Stimulated activated CD8-positive, alpha-beta memory T cell treated with anti-CD3 and anti-CD28 coated beads, Interleukin-7, amount 100 ng/mL, for 24 hours (primary cell): ENCODE measurements around the gene USP1.

Experiments used
- DNase-seq: peaks from one replicate; pipeline ENCODE4 v3.0.0-alpha.2; 2020; ENCODE audit warnings: low read depth

Gene USP1

DNA sequence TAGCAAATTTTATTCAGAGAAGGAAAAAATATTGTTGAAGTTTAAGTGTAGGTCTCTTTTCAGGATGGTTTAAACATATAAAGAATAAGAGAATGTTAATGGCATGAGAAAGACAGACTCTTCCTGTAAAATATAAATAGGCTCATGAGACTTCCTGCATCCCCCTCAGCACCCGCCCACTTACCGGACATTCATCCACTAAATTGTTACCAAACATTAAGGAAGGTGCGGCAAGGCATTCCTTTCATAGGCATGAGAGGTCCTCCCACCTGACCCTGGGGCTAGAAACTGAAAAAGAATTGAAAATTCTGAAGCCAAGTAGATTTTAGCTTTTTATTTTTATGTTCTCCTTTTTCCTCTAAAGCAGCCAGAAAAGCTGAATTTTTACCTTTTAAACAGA is 10.6 kb upstream of the USP1 start:
- DNase-seq, result no peak

DNA sequence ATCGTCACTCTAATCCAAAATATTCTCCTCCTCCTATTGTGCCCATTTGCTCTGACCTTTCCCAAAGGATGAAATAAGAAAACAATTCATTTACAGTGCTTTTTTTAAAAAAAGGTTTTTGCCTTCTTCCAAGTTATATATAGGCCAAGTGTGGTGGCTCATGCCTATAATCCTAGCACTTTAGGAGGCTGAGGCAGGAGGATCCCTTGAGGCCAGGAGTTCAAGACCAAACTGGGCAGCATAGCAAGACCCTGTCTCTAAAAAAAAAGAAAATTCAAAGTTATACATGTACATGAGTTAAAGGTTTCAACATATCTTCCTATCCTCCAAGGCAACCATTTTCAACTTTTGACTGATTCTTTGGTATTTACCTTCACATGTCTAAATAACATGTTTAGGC is 10.1 kb upstream of the USP1 start:
- no peak for DNase-seq

DNA sequence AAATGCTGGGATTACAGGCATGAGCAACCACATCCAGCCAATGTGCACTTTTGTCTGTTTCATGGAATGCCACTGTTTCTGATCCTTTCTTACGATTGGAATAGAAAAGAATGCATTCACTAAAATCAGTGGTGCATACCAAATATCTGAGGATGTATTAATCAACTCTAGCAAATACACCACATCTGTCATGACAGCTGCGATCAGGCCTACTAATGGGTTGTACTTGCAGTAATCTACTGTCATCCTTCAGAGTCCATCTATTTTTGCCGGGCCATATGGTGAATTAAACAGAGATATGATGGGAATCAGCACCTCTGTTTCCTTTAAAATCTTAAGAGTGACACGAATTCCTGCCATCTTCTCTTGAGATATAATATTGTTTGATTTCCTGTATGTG is 8.5 kb upstream of the USP1 start:
- no peak for DNase-seq

DNA sequence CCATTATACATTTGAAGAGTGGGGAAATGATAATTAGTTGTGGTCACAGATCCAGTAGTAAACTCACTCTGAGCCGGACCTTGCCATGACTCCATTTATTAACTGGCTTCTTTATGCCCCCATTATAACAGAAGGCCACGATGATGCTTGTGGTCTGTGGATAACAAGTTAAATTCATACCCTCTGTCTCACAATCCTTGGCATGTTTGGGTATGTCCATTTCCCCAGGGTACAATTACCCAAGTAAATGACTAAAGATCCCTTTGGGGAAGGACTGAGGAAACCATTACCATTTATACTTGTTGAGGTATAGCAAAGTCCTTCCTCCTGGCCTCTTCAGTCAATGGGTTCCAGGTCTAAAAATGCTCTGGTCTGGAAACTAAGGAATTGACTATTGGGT is 7.3 kb upstream of the USP1 start:
- no peak for DNase-seq

DNA sequence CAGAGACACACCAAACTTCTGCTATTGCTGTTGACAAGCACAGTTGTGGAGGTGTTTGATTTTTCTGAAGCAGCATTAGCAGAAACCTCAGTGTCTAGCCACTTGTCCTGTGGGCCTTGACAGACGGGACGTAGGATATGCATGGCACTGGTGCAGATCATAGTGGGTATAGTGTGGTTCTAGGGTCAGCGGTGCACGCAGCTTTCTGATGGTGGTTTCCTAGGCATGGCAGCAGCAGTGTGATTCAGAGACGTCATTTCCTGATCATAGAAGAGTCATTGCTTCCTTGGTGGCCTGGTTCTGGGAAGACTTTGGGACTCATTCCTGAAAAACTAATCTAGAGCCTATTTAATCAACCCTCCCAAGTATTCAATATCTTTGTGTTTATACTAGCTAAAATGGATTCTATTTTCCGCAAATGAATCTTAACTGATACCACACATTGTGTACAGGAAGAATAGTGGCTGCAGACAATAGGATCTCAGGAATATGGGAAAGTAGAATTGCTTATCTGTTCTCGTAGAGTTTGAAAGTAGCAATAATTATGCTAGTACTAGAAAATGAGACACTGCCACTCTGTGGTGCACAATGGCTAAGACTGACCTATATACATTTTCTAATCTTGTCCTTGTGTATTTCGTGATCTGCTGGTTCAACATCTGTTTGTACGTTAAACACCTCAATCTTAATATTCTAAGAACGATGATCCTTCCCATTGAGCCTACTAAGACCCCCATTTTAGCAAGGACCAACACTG is 2.8 kb upstream of the USP1 start:
- DNase-seq, result no peak

DNA sequence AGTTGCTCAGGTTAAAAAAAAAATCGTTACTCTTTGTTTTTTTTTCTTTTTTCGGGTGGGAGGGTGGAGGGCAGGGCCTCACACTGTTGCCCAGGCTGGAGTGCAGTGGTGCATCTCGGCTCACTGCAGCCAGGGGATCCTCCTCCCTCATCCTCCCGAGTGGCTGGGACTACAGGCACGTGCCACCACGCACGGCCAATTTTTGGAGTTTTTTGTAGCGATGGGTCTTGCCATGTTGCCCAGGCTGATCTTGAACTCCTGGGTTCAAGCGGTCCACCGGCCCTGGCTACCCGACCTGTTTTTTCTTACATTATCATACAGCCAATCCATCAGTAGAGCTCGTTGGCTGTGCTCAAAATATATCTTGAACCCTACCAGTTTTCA is 2.2 kb upstream of the USP1 start:
- no peak for DNase-seq

DNA sequence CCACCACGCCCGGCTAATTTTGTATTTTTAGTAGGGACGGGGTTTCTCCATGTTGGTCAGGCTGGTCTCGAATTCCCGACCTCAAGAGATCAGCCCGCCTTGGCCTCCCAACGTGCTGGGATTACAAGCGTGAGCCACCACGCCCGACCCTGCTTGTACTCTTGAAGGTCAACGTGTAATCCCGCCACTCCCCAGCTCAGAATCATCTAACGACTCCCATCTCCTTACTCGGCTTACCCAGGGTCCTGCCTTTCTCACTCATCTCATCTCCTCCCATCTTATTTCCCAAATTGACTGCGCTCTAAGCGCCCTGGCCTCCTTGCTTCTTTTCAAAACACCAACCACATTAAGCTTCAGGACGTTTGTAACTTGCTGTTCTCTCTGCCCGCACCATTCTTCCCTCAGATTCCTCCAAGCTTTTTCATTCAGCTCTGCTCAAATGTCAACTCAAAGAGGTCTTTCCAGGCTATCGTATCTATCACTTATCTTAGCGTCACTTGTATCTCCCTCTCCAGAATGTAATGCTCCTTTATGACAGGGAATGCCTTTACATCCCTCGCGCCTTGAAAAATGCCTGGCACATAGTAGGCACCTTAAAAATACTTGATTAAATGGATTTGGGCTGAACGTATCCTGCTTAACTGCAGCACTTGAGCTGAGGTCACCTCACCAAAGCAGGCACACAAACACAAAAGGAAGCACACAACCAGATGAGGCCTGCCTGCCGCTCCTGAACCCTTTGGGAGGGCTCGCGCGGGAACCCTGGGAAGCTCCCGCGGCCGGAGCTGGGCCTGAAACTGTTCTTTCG is 1.4 kb upstream of the USP1 start:
- no peak for DNase-seq

DNA sequence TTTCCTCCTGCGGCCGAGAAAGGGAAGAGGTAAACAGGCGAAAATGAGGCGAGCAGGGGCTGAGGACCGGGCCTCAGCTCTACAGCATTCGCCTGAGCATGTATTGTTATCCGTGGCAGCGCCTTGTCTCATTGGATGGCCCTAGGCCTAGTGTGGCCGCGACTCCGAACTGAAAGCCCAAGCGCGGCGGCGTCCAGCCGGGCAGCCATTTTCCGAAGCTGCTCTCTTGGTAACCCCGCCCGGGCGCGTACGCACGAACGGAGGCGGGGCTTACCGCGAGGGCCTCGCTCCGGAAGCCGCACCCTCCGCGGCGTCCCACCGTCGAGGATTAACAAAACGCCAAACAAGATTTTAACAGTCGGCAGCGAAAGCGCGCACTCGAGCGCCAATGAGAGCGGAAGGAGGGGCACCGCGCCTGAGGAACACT is 797 bp upstream of the USP1 start:
- peak; percentile 86 for DNase-seq

DNA sequence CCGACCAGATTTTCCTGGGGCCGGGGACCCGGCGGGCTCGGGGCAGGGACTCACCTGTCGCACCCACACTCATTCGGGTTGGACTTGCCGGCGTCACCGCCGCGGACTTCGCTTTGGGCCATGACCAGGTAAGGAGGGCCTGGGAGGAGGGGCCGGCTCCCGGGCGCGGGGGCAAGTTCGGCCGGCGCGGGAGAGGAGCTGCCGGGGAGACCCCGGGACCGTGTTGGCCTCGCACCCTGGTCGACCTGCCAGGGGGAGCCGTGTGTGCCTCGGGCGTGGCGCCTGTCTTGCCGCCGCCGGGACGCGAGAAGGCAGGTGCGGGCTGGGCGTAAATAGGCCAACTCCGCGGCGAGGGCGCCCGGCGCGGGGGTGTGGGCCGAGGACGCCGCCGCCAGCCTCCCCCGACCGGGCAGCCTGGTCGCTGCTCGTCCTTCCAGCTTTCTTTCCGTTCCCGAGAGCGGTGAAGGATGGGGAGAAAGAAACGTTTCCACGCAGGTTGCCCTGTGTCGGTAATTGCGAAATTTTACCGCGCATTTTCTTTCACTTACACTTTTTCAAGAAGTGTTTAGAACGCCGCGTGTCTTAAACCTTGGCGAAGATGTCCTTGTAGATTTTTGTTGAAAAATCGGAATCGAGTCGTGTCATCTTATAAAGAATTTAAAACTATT is 558 bp downstream of the USP1 start:
- peak; percentile 8 for DNase-seq

DNA sequence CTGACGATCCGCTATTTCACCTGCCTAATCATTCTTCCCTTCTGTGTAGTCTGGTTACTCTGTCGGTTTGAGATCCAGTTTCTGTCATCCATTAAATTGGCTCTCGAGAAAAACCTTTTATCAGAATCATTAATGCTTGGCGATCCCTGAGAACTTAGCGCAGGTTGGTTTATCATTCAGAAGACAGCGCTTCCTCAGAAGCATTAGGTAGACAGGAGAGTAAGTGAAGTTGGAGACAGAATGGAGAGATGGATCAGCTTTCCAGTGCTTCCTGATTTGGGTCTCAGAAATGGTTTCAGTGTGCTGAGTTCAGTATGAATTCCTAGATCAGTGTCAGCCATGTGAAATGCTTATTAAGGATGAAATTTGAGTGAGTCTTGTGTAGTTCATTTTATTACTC is 1.3 kb downstream of the USP1 start:
- no peak for DNase-seq

DNA sequence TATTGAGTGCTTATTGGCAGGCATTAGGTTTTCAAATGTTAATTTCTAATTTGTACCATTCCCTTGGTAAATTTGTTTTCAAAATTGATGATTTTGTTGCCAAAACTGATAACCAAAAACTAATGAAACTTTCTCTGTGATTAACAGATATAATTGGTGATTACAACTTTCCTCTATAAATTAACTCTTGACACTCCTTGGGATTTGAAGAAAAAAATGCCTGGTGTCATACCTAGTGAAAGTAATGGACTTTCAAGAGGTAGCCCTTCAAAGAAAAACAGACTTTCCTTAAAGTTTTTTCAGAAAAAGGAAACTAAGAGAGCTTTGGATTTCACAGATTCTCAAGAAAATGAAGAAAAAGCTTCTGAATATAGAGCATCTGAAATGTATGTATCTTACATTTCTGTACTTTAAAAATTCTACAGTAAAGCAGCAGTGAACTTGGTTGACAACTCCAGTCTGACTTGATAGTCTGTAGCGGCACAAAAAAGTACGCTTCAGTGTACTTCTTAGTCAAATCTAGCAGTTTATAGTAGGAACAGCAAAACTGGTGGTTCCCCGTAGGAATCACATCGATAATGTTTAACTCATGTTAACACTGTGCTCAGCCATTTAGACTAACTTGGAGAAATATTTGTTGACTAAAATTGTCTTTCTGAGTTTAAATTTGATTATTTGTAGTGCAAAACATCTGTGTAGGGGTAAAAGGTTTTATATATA is 3.0 kb downstream of the USP1 start:
- no peak for DNase-seq

DNA sequence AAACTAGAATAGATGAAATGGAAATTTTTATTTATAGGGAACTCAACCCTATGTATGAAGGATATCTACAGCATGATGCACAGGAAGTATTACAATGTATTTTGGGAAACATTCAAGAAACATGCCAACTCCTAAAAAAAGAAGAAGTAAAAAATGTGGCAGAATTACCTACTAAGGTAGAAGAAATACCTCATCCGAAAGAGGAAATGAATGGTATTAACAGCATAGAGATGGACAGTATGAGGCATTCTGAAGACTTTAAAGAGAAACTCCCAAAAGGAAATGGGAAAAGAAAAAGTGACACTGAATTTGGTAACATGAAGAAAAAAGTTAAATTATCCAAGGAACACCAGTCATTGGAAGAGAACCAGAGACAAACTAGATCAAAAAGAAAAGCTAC is 7.9 kb downstream of the USP1 start:
- DNase-seq, result no peak

DNA sequence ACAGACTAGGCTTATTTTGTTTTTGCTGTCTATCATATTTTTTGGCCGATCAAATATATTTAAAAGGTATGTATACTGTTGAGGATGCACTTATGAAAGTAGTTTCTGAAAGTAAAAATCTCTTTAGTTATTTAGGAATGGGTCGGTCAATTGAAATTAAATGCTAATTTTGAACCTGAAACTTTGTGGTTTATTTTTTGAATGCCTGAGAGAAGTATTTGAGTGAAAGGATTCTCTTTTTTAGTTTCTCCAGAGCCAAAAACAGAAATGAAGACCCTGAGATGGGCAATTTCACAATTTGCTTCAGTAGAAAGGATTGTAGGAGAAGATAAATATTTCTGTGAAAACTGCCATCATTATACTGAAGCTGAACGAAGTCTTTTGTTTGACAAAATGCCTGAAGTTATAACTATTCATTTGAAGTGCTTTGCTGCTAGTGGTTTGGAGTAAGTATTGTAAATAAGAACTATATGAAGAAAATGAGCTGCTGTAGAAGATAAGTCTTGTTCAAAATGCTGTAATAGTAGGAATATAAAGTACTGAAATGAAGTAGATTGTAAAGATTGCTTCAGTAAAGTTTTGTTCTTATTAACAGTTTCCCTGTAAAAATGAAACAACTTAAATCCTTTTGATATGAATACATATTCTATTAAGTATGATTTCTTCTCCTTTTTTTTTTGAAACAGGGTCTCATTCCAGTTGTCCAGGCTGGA is 11.5 kb downstream of the USP1 start:
- DNase-seq, result no peak

DNA sequence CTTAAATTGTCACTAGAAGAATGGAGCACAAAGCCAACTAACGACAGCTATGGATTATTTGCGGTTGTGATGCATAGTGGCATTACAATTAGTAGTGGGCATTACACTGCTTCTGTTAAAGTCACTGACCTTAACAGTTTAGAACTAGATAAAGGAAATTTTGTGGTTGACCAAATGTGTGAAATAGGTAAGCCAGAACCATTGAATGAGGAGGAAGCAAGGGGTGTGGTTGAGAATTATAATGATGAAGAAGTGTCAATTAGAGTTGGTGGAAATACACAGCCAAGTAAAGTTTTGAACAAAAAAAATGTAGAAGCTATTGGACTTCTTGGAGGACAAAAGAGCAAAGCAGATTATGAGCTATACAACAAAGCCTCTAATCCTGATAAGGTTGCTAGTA is 13.5 kb downstream of the USP1 start:
- no peak for DNase-seq

DNA sequence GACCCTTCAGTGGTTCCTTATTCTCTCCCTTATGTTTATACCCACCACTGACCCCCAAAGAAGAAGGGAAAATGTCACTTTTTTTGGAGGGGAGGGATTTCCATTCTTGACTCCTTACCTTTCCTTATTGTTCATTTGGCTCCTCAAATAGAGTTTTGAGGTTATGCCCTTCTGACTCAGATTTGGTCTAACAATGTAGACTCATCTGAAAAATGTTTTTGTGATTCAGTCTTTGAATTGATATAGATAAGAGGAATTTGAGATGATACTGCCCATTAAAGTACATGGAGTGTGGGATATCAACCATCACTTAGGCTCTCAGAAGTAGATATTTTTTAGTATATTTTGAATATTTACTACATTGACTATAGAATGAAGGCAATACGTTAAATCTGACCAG is 16.1 kb downstream of the USP1 start:
- no peak for DNase-seq

DNA sequence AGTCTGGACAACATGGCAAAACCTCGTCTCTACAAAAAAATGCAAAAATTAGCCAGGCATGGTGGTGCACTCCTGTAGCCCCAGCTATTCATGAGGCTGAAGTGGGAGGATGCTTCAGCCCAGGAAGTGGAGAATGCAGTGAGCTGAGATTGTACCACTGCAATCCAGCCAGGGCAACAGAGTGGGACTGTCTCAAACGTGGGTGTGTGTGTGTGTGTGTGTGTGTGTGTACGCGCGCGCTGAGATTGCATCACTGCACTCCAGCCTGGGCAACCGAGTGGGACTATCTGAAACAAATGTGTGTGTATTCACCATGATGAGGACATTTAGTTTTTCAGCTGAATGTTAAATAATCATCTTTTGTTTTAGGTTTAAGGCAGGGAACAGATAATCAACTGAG is 21.1 kb downstream of the USP1 start:
- no peak for DNase-seq

DNA sequence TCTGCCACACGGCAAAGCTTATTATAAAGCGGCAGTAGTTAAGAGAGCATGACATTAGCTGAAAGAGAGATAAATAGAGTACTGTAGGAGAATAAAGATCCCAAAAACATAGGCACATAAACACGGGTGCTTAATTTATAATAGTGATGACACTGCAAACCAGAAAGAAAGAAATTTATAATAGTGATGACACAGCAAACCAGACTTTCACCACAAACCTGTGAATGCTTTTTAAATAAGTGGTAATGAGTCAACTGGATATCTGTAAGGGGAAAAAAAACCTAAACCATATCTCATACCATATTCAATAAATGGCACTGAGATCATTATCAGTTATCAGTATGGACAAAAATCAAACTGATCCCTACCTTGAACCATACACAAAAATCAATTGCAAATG is 25.5 kb downstream of the USP1 start:
- no peak for DNase-seq

DNA sequence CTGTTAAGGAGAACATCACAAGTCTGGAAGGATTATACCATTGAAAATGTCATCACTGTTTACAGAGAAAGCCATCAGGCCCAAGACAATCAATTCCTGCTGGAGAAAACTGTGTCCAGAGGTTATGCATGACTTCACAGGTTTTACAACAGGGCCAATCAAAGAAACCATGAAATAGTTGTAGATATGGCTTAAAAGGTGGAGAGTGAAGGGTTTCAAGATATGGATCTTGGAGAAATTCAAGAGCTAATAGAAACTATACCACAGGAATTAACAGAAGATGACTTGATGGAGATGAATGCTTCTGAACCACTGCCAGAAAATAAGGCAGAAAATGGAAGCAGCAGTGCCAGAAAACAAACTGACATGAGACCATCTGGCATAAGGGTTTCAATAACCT is 30.2 kb downstream of the USP1 start:
- no peak for DNase-seq

DNA sequence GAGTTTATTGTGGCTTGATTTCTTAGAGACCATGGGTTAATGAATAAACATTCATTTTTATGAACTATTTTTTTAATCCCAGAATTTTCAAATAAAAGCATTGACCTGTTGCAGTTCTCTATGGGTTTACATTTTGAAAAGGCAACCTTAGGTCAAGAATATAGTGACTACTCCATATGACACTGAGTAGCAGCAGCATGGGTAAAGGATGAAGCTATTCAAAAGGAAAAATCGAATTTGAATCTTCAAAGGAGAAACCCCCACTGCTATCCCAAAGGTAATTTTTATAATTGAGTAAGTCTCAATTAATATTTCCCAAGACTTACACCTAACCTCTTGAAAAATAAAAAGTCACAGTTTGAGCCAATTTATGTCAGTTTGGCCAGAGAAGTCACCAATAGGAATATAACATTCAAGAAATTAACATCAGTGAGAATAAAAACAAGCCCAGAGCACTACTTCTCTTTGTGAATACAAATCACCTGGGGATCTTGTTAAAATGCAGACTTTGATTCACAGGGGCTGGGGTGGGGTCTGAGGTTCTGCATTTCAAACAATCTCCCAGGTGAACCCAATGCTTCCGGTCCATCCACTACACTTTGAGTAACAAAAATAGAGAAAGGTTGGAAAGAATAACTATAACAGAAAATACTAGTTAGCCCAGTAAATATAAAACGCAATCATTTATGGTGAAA is 39.8 kb downstream of the USP1 start:
- DNase-seq, result no peak

DNA sequence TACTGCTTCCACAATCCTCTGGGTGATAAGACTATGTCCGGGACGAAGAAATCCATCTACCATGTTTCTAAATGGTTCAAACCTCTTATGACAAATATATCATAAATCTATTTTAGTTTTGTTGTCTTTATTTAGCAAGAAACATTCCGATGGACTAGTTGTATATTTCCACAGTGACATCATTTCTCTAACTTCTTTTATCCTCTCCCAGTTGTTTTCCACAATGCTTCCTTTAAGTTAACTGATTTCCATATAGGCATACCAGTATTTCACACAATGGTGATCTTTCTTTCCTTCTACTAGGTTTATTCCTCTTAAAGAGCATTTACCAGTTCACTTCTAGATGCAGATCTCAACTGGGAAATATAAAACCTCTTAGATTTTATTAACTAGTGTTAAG is 44.8 kb downstream of the USP1 start:
- DNase-seq, result no peak

DNA sequence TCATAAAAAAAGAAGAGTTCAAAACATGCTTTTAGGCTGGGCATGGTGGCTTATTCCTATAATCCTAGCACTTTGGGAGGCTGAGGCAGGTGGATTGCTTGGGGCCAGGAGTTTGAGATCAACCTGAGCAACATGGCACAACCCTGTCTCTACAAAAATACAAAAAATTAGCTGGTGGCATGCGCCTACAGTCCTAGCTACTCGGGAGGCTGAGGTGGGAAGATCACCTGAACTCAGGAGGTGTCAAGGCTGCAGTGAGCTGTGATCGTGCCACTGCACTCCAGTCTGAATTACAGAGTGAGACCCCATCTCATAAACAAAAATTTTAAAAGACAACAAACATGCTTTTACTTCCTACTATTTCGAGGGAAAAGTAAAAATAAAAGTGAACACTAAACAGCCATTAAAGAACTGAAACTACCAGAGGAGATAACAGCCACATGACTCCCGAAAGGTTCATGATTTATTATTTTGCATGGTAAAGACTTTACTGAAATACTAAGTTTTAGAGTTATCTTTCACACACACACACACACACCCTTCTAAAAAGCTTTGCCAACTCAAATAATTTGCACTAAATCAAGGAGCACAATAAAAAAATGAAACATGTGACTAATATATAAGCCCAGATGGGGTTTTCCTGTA is 48.1 kb downstream of the USP1 start:
- DNase-seq, result no peak
